Effector memory CD4-positive, alpha-beta T cell (primary cell): ENCODE data around the gene DPF3.

Experiments used
- DNase-seq, 3 donors: peaks; one replicate each; pipeline ENCODE4 v3.0.0-alpha.2; 2020
- H3K27ac ChIP-seq: 2 replicates; pipeline ENCODE4 v1.7.0; 2013; ENCODE audit warnings: mild to moderate bottlenecking, low read length, moderate library complexity; ENCODE audit not compliant: insufficient read depth, poor library complexity, severe bottlenecking
- H3K27me3 ChIP-seq: replicated peaks from 2 replicates; pipeline ENCODE4 v1.7.0; 2013; ENCODE audit warnings: mild to moderate bottlenecking, low read length; ENCODE audit not compliant: insufficient read depth, control insufficient read depth, poor library complexity, severe bottlenecking
- H3K36me3 ChIP-seq: 2 replicates; pipeline ENCODE4 v1.7.0; 2013; ENCODE audit warnings: mild to moderate bottlenecking, low read length, moderate library complexity; ENCODE audit not compliant: control insufficient read depth, insufficient read depth
- H3K4me1 ChIP-seq: 2 replicates; pipeline ENCODE4 v1.7.0; 2013; ENCODE audit warnings: low read length, mild to moderate bottlenecking; ENCODE audit not compliant: control insufficient read depth, insufficient read depth, poor library complexity, severe bottlenecking
- H3K4me3 ChIP-seq: 2 replicates; pipeline ENCODE4 v1.7.0; 2013; ENCODE audit warnings: low read length, low read depth, mild to moderate bottlenecking; ENCODE audit not compliant: insufficient read depth, poor library complexity, severe bottlenecking
- H3K9me3 ChIP-seq: 2 replicates; pipeline ENCODE4 v1.7.0; 2013; ENCODE audit warnings: mild to moderate bottlenecking, low read length, moderate library complexity; ENCODE audit not compliant: control insufficient read depth

DPF3 gene

GRCh38 chr14:72605921-72606220 is 288.0 kb downstream of the DPF3 start:
- no peaks in the 10 kb centered on the region for H3K36me3 ChIP-seq
- H3K4me3 ChIP-seq, result no peak overlapping the region
- no peaks in the 10 kb centered on the region for H3K4me1 ChIP-seq
- DNase-seq, result no peak
- H3K27me3 ChIP-seq, result no peaks in the 10 kb centered on the region
- no peak overlapping the region for H3K27ac ChIP-seq
- H3K9me3 ChIP-seq, result no peaks in the 10 kb centered on the region

- H3K9me3 ChIP-seq, result no peaks in the 10 kb centered on the region
- H3K4me3 ChIP-seq, result no peak overlapping the region
- H3K27me3 ChIP-seq, result no peaks in the 10 kb centered on the region
- no peaks in the 10 kb centered on the region for H3K36me3 ChIP-seq
- no peaks in the 10 kb centered on the region for H3K4me1 ChIP-seq
- H3K27ac ChIP-seq, result no peak overlapping the region
- DNase-seq, result no peak
Measured at GRCh38 chr14:72605096-72605920, 288.6 kb downstream of the DPF3 start.

- Histone ChIP-seq H3K27me3 (no peaks in the 10 kb centered on the region), H3K36me3 (no peaks in the 10 kb centered on the region), H3K27ac (no peak overlapping the region), H3K4me3 (no peak overlapping the region), H3K9me3 (no peaks in the 10 kb centered on the region), H3K4me1 (no peaks in the 10 kb centered on the region)
- DNase-seq, result no peak
Measured at GRCh38 chr14:72604133-72604532, 289.8 kb downstream of the DPF3 start.

GRCh38 chr14:72603639-72604038 is 290.3 kb downstream of the DPF3 start:
- no peak for DNase-seq
- no peaks in the 10 kb centered on the region for H3K27me3 ChIP-seq

GRCh38 chr14:72600551-72601330 is 293.2 kb downstream of the DPF3 start:
- Histone ChIP-seq H3K27me3 (no peaks in the 10 kb centered on the region), H3K36me3 (no peaks in the 10 kb centered on the region), H3K4me1 (no peaks in the 10 kb centered on the region), H3K27ac (no peak overlapping the region), H3K4me3 (no peak overlapping the region), H3K9me3 (no peaks in the 10 kb centered on the region)
- DNase-seq, result no peak

More at GRCh38 chr14:72603639-72604038, 290.3 kb downstream of the DPF3 start:
- Histone ChIP-seq H3K4me1 (no peaks in the 10 kb centered on the region), H3K36me3 (no peaks in the 10 kb centered on the region), H3K9me3 (no peaks in the 10 kb centered on the region), H3K4me3 (no peak overlapping the region), H3K27ac (no peak overlapping the region)

GRCh38 chr14:72599579-72600470 is 294.1 kb downstream of the DPF3 start:
- no peak for DNase-seq
- Histone ChIP-seq H3K9me3 (no peaks in the 10 kb centered on the region), H3K4me3 (no peak overlapping the region), H3K36me3 (no peaks in the 10 kb centered on the region), H3K27me3 (no peaks in the 10 kb centered on the region), H3K4me1 (no peaks in the 10 kb centered on the region), H3K27ac (no peak overlapping the region)

GRCh38 chr14:72598306-72598705 is 295.6 kb downstream of the DPF3 start:
- H3K9me3 ChIP-seq, result no peaks in the 10 kb centered on the region
- no peaks in the 10 kb centered on the region for H3K36me3 ChIP-seq
- H3K27me3 ChIP-seq, result no peaks in the 10 kb centered on the region
- no peak overlapping the region for H3K27ac ChIP-seq
- peaks cover 9% of the 10 kb centered on the region for H3K4me1 ChIP-seq
- DNase-seq, result no peak
- no peak overlapping the region for H3K4me3 ChIP-seq

- H3K9me3 ChIP-seq, result no peaks in the 10 kb centered on the region
- DNase-seq, result no peak
- H3K4me1 ChIP-seq, result peaks cover 9% of the 10 kb centered on the region
- no peak overlapping the region for H3K27ac ChIP-seq
- H3K27me3 ChIP-seq, result no peaks in the 10 kb centered on the region
- no peaks in the 10 kb centered on the region for H3K36me3 ChIP-seq
- H3K4me3 ChIP-seq, result no peak overlapping the region
Measured at GRCh38 chr14:72597252-72598233, 296.4 kb downstream of the DPF3 start.
